Thoracic aorta (tissue), 2 donors: ENCODE measurements around the gene NUDT8. TPM values are rescaled to one million over a fixed set of nuclear protein-coding genes. Genes with fewer than 3 reads are reported as not detected.
"Not testable (repeated sequence)": the region's sequence is repeated elsewhere in the genome, so short reads cannot be mapped to it uniquely, and the experiment has no call there.

Source experiments
- ATAC-seq: fragments of 150-250 bp; one replicate; pipeline ENCODE4 v1.8.0; 2017; ENCODE audit warnings: low read depth; ENCODE audit not compliant: insufficient number of reproducible peaks, low FRiP score
- DNase-seq: peaks from one replicate; pipeline ENCODE4 v3.0.0-alpha.2; 2020; ENCODE audit warnings: low spot score
- H3K27ac ChIP-seq, 2 donors: fragments of 200-600 bp; sonication (generic); 1 replicate in 1 of 2; 2 replicates in 1 of 2; pipeline ENCODE4 v1.5.1; 2016; ENCODE audit warnings: mild to moderate bottlenecking in 2 of 2, moderate library complexity in 2 of 2
- H3K27me3 ChIP-seq: fragments of 200-600 bp; sonication (generic); replicated peaks from 2 replicates; pipeline ENCODE4 v1.6.0; 2016; ENCODE audit warnings: mild to moderate bottlenecking; ENCODE audit not compliant: insufficient read depth
- H3K36me3 ChIP-seq: fragments of 200-600 bp; sonication (generic); one replicate; pipeline ENCODE4 v1.5.1; 2016
- H3K4me1 ChIP-seq, 2 donors: fragments of 200-600 bp; sonication (generic); 1 replicate in 1 of 2; 2 replicates in 1 of 2; pipeline versions ENCODE4 v1.5.1 to v1.6.0; 2016; ENCODE audit warnings: low read depth in 2 of 2, mild to moderate bottlenecking in 1 of 2; ENCODE audit not compliant: control insufficient read depth in 1 of 2
- H3K4me3 ChIP-seq: fragments of 200-600 bp; sonication (generic); 2 replicates; pipeline ENCODE4 v1.5.1; 2016; ENCODE audit warnings: mild to moderate bottlenecking
- H3K9me3 ChIP-seq: fragments of 200-600 bp; sonication (generic); 2 replicates; pipeline ENCODE4 v1.5.1; 2016
- CTCF ChIP-seq: fragments of 200-600 bp; sonication (generic); IDR thresholded peaks from one replicate; pipeline ENCODE4 v1.5.1; 2019; ENCODE audit warnings: antibody characterized with exemption
- total RNA-seq, 2 donors: library from RNA; depleted of rRNA; stranded (reverse); fragments of >200 nt; gene quantifications; one replicate each; pipeline versions ENCODE4 v1.1.0 to v1.2.3, GENCODE V29; 2016

NUDT8 gene
- total RNA-seq, 2 donors from 2014 or later = 5.7 to 6.1 TPM

GRCh38 chr11:67600324-67601029 is 29.3 kb downstream of the NUDT8 start:
- DNase-seq = no peak

GRCh38 chr11:67599149-67599548 is 30.6 kb downstream of the NUDT8 start:
- no peak for TF ChIP-seq CTCF

More at GRCh38 chr11:67600324-67601029, 29.3 kb downstream of the NUDT8 start:
- H3K27ac ChIP-seq = no peak overlapping the region
- H3K4me1 ChIP-seq = peaks cover 0 to 9% of the 10 kb centered on the region in 2 donors
- no peak for ATAC-seq
- no peaks in the 10 kb centered on the region for H3K9me3 ChIP-seq
- H3K4me3 ChIP-seq = no peak overlapping the region
- no peaks in the 10 kb centered on the region for H3K36me3 ChIP-seq
- no peaks in the 10 kb centered on the region for H3K27me3 ChIP-seq
- no peak for TF ChIP-seq CTCF

DNA sequence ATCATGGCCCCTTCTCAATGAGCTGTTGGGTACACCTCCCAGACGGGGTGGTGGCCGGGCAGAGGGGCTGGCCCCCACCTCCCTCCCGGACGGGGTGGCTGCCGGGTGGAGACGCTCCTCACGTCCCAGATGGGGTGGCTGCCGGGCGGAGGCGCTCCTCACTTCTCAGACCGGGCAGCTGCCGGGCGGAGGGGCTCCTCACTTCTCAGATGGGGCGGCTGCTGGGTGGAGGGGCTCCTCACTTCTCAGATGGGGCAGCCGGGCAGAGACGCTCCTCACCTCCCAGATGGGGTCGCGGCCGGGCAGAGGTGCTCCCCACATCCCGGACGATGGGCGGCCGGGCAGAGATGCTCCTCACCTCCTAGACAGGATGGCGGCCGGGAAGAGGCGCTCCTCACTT is 31.8 kb downstream of the NUDT8 start:
- H3K4me3 ChIP-seq, H3K27me3 ChIP-seq: not testable (repeated sequence)
- peaks cover 7 to 20% of the 10 kb centered on the region in 2 donors for H3K4me1 ChIP-seq

More at GRCh38 chr11:67599149-67599548, 30.6 kb downstream of the NUDT8 start:
- H3K4me3 ChIP-seq = no peak overlapping the region
- no peak overlapping the region for H3K27ac ChIP-seq
- no peak for ATAC-seq
- DNase-seq = no peak
- no peaks in the 10 kb centered on the region for H3K36me3 ChIP-seq
- H3K27me3 ChIP-seq = no peaks in the 10 kb centered on the region
- peaks cover 3 to 8% of the 10 kb centered on the region in 2 donors for H3K4me1 ChIP-seq
- H3K9me3 ChIP-seq = no peaks in the 10 kb centered on the region

GRCh38 chr11:67597458-67597857 is 32.3 kb downstream of the NUDT8 start:
- not testable (repeated sequence) for H3K36me3 ChIP-seq, H3K9me3 ChIP-seq, ATAC-seq, DNase-seq, H3K4me3 ChIP-seq, H3K27ac ChIP-seq, H3K27me3 ChIP-seq
- H3K4me1 ChIP-seq = peaks cover 7 to 23% of the 10 kb centered on the region in 2 donors

More for the DNA sequence above, 31.8 kb downstream of the NUDT8 start:
- not testable (repeated sequence) for ATAC-seq, DNase-seq, H3K9me3 ChIP-seq, H3K36me3 ChIP-seq, H3K27ac ChIP-seq

GRCh38 chr11:67596753-67597300 is 32.9 kb downstream of the NUDT8 start:
- Histone ChIP-seq H3K27me3 (no peaks in the 10 kb centered on the region), H3K4me1 (peaks cover 7 to 23% of the 10 kb centered on the region in 2 donors), H3K4me3 (no peak overlapping the region), H3K36me3 (no peaks in the 10 kb centered on the region), H3K27ac (no peak overlapping the region), H3K9me3 (no peaks in the 10 kb centered on the region)
- no peak for DNase-seq
- ATAC-seq = no peak
- TF ChIP-seq CTCF = no peak

GRCh38 chr11:67594480-67594879 is 35.3 kb downstream of the NUDT8 start:
- Histone ChIP-seq H3K4me1 (peaks cover 7 to 23% of the 10 kb centered on the region in 2 donors), H3K27ac (peak overlapping the region; percentile 66 to 79), H3K36me3 (no peaks in the 10 kb centered on the region), H3K9me3 (no peaks in the 10 kb centered on the region), H3K27me3 (no peaks in the 10 kb centered on the region), H3K4me3 (no peak overlapping the region)
- TF ChIP-seq CTCF = no peak
- ATAC-seq (peak; percentile 55), DNase-seq (no peak)
